HepG2 (cell line): ENCODE measurements around the gene SUV39H2. TPM values are rescaled to one million over a fixed set of nuclear protein-coding genes. Genes with fewer than 3 reads are reported as not detected.

ENCODE experiments used
- ARID3A ChIP-seq: IDR thresholded peaks from 2 replicates; pipeline ENCODE4 v1.6.1; 2012; ENCODE audit warnings: low read depth, low read length, improper control_type of control experiment
- FOXO1 ChIP-seq: sonication (generic); formaldehyde crosslinking; IDR thresholded peaks from 2 replicates; pipeline ENCODE4 v1.4.0; 2020; ENCODE audit warnings: missing genetic modification reagents
- FOXP4 ChIP-seq: sonication (generic); formaldehyde crosslinking; IDR thresholded peaks from 2 replicates; pipeline ENCODE4 v1.4.0; 2020; ENCODE audit warnings: missing genetic modification reagents
- HDAC6 ChIP-seq: fragments of 200-600 bp; sonication (generic); IDR thresholded peaks from 2 replicates; pipeline ENCODE4 v1.7.0; 2017; ENCODE audit warnings: mild to moderate bottlenecking, antibody characterized with exemption, low read length, low read depth
- KAT2B ChIP-seq: fragments of 150-350 bp; IDR thresholded peaks from 2 replicates; pipeline ENCODE4 v1.6.1; 2014; ENCODE audit warnings: low read depth, low read length, borderline replicate concordance
- MLLT10 ChIP-seq: sonication (generic); formaldehyde crosslinking; IDR thresholded peaks from 2 replicates; pipeline ENCODE4 v1.4.0; 2020; ENCODE audit warnings: missing genetic modification reagents
- MYC ChIP-seq: sonication (generic); formaldehyde crosslinking; IDR thresholded peaks from 2 replicates; pipeline ENCODE4 v1.9.0; 2021; ENCODE audit warnings: missing genetic modification reagents, borderline replicate concordance
- MZF1 ChIP-seq: sonication (generic); formaldehyde crosslinking; IDR thresholded peaks from 2 replicates; pipeline ENCODE4 v1.8.1; 2023; ENCODE audit warnings: mild to moderate bottlenecking, missing genetic modification reagents, borderline replicate concordance
- NBN ChIP-seq: fragments of 450-650 bp; conservative IDR thresholded peaks from 2 replicates; pipeline ENCODE4 v1.6.1; 2017
- RBM39 ChIP-seq: fragments of 200-400 bp; formaldehyde crosslinking; IDR thresholded peaks from one replicate; pipeline ENCODE4 v1.6.1; 2018; ENCODE audit warnings: antibody characterized with exemption, mild to moderate bottlenecking, low read depth, low read length; ENCODE audit not compliant: poor library complexity, severe bottlenecking
- SAP130 ChIP-seq: IDR thresholded peaks from 2 replicates; pipeline ENCODE4 v1.6.1; 2016; ENCODE audit warnings: low read depth
- SMARCE1 ChIP-seq: fragments of 450-650 bp; IDR thresholded peaks from 2 replicates; pipeline ENCODE4 v1.6.1; 2017; ENCODE audit warnings: borderline replicate concordance
- SNRNP70 ChIP-seq: fragments of 200-400 bp; formaldehyde crosslinking; IDR thresholded peaks from 2 replicates; pipeline ENCODE4 v1.6.1; 2017; ENCODE audit warnings: mild to moderate bottlenecking, low read depth, low read length, moderate library complexity
- SOX13 ChIP-seq, 3 experiments: fragments of 450-650 bp in 1 of 3; sonication (generic) in 1 of 3; formaldehyde crosslinking in 1 of 3; IDR thresholded peaks in 2 of 3; conservative IDR thresholded peaks in 1 of 3; 2 replicates each; pipeline versions ENCODE4 v1.5.0 to v1.6.1; 2016 to 2020; ENCODE audit warnings: antibody characterized with exemption in 1 of 3, mild to moderate bottlenecking in 1 of 3, missing compliant biosample characterization in 1 of 3, missing genetic modification reagents in 1 of 3, moderate library complexity in 1 of 3
- SPEN ChIP-seq: sonication (generic); formaldehyde crosslinking; IDR thresholded peaks from 2 replicates; pipeline ENCODE4 v1.5.1; 2020; ENCODE audit warnings: low read depth, mild to moderate bottlenecking, missing genetic modification reagents
- ZFP36 ChIP-seq: fragments of 150-350 bp; IDR thresholded peaks from 2 replicates; pipeline ENCODE4 v1.6.1; 2018; ENCODE audit warnings: borderline replicate concordance, low read length, low read depth; ENCODE audit not compliant: partially characterized antibody
- ZNF3 ChIP-seq: IDR thresholded peaks from 2 replicates; pipeline ENCODE4 v1.7.0; 2017; ENCODE audit warnings: inconsistent platforms
- ZNF333 ChIP-seq: sonication (generic); formaldehyde crosslinking; IDR thresholded peaks from 2 replicates; pipeline ENCODE4 v1.4.0; 2020; ENCODE audit warnings: mild to moderate bottlenecking, missing genetic modification reagents, borderline replicate concordance
- ZNF567 ChIP-seq: sonication (generic); formaldehyde crosslinking; IDR thresholded peaks from 2 replicates; pipeline ENCODE4 v1.8.1; 2023; ENCODE audit warnings: mild to moderate bottlenecking, missing genetic modification reagents, borderline replicate concordance
- ZSCAN5A ChIP-seq: sonication (generic); formaldehyde crosslinking; IDR thresholded peaks from 2 replicates; pipeline ENCODE4 v1.8.0; 2022; ENCODE audit warnings: mild to moderate bottlenecking, missing genetic modification reagents, borderline replicate concordance
- ZZZ3 ChIP-seq: sonication (generic); formaldehyde crosslinking; IDR thresholded peaks from 2 replicates; pipeline ENCODE4 v1.4.0; 2020; ENCODE audit warnings: missing genetic modification reagents, mild to moderate bottlenecking, borderline replicate concordance
- polyA plus RNA-seq, 8 experiments: library from polyadenylated mRNA; depleted of rRNA in 3 of 8; stranded (reverse) in 7 of 8; unstranded in 1 of 8; fragments of >200 nt; fragmentation: Illumina TruSeq in 4 of 8; extraction: Trizol in 4 of 8; gene quantifications; 2 replicates each; pipeline versions ENCODE4 v1.2.1 to v1.2.3, GENCODE V29; 2011 to 2016; ENCODE audit warnings: low read depth in 4 of 8, missing spikeins in 1 of 8, mixed read lengths in 1 of 8; ENCODE audit not compliant: insufficient read depth in 1 of 8
- total RNA-seq, 5 experiments: library from RNA; depleted of rRNA; stranded (reverse); fragments of >200 nt; fragmentation: Illumina TruSeq; extraction: Trizol; gene quantifications; 2 replicates each; pipeline ENCODE4 v1.2.3, GENCODE V29; 2016; ENCODE audit warnings: low read depth in 1 of 5
- TF ChIP-seq, protein P1 (sequence below): sonication (generic); formaldehyde crosslinking; IDR thresholded peaks from 2 replicates; pipeline ENCODE4 v1.4.0; 2020; ENCODE audit warnings: missing genetic modification reagents; ENCODE audit errors: not compliant biosample characterization

The SUV39H2 gene
- total and polyA plus RNA-seq, 2 of the 13 experiments (the other 11 are each of a cell fraction or from before 2014, with no cell fraction given): 9.0 to 44.3 TPM

GRCh38 chr10:14878266-14879123 is at the start of gene SUV39H2 (continued):
- TF ChIP-seq FOXP4 (CRISPR knock-in tag) (0 out of 2 replicates have a peak, but pooled peaks have one; percentile 25), ZSCAN5A (CRISPR knock-in tag) (peak; percentile 63; the same call in 1 of the 2 replicates), SAP130 (CRISPR knock-in tag) (peak; percentile 82), ZNF3 (0 out of 2 replicates have a peak, but pooled peaks have one; percentile 46), SPEN (CRISPR knock-in tag) (peak; percentile 79), RBM39 (peak; percentile 92), NBN (no peak), FOXO1 (CRISPR knock-in tag) (peak; percentile 21; the same call in 1 of the 2 replicates), MYC (peak; percentile 96), ZNF333 (CRISPR knock-in tag) (peak; percentile 57; the same call in 1 of the 2 replicates), MLLT10 (CRISPR knock-in tag) (no peak), SMARCE1 (no peak), SNRNP70 (no peak), MZF1 (CRISPR knock-in tag) (no peak), HDAC6 (no peak), KAT2B (no peak), SOX13 (IDR thresholded peaks at IDR 0.05) (no peak), SOX13 (CRISPR knock-in tag; conservative IDR thresholded peaks at IDR 0.05 in 1 of 2, IDR thresholded peaks at IDR 0.05 in 1 of 2) (no peak), ZNF567 (CRISPR knock-in tag) (no peak), ARID3A (no peak; the same call in 1 of the 2 replicates), ZZZ3 (CRISPR knock-in tag) (no peak), ZFP36 (no peak)
- TF ChIP-seq, protein P1, sequence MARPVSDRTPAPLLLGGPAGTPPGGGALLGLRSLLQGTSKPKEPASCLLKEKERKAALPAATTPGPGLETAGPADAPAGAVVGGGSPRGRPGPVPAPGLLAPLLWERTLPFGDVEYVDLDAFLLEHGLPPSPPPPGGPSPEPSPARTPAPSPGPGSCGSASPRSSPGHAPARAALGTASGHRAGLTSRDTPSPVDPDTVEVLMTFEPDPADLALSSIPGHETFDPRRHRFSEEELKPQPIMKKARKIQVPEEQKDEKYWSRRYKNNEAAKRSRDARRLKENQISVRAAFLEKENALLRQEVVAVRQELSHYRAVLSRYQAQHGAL (CRISPR knock-in tag): peak; percentile 72
